Measurements from ENCODE around the gene RAB40C. TPM values are rescaled to one million over a fixed set of nuclear protein-coding genes. Genes with fewer than 3 reads are reported as not detected.
A peak's percentile ranks its signal among the peaks of the same experiment; 100 is the strongest.

The RAB40C gene
- total and polyA plus RNA-seq, 4 donors = 9.5 to 40.7 (median 18.7) TPM

GRCh38 chr16:561957-562938 lies 27.6 kb upstream of the RAB40C start:
- DNase-seq (no peak), ATAC-seq (ENCODE audit: low FRiP score) (no peak)
- Histone ChIP-seq H3K4me3 (ENCODE audit: low read length in 2 of 2) (no peak overlapping the region), H3K27ac (ENCODE audit: low read depth in 1 of 2, low read length in 2 of 2) (no peak overlapping the region), H3K9me3 (ENCODE audit: control insufficient read depth, low read length) (no peaks in the 10 kb centered on the region), H3K36me3 (ENCODE audit: control insufficient read depth in 1 of 2, insufficient read depth in 2 of 2, low read length in 1 of 2) (no peaks in the 10 kb centered on the region), H3K4me1 (ENCODE audit: control insufficient read depth in 1 of 2, insufficient read depth in 2 of 2, low read length in 2 of 2) (no peaks in the 10 kb centered on the region), H3K27me3 (ENCODE audit: control insufficient read depth in 1 of 2, insufficient read depth in 2 of 2, low read length in 1 of 2) (no peaks in the 10 kb centered on the region)
- 88% methylated on average over 43 of the region's 43 CpGs for WGBS, 2 donors
- intact Hi-C loops (cut with DNase I) = no loop called here

- H3K4me3 ChIP-seq (ENCODE audit: low read length in 2 of 2) = no peak overlapping the region
- no peaks in the 10 kb centered on the region for H3K9me3 ChIP-seq (ENCODE audit: control insufficient read depth, low read length)
- H3K36me3 ChIP-seq (ENCODE audit: control insufficient read depth in 1 of 2, insufficient read depth in 2 of 2, low read length in 1 of 2) = no peaks in the 10 kb centered on the region
- WGBS, 2 donors = 88 to 91% methylated on average over 30 of the region's 30 CpGs
- intact Hi-C loops (cut with DNase I) = no loop called here
- ATAC-seq (ENCODE audit: low FRiP score) (no peak), DNase-seq (no peak)
- no peaks in the 10 kb centered on the region for H3K27me3 ChIP-seq (ENCODE audit: control insufficient read depth in 1 of 2, insufficient read depth in 2 of 2, low read length in 1 of 2)
- H3K4me1 ChIP-seq (ENCODE audit: control insufficient read depth in 1 of 2, insufficient read depth in 2 of 2, low read length in 2 of 2) = no peaks in the 10 kb centered on the region
- H3K27ac ChIP-seq (ENCODE audit: low read depth in 1 of 2, low read length in 2 of 2) = no peak overlapping the region
Observed at GRCh38 chr16:563072-563644, 26.7 kb upstream of the RAB40C start.

GRCh38 chr16:564690-565418 lies 25.0 kb upstream of the RAB40C start:
- WGBS, 2 donors = 90 to 92% methylated on average over 42 of the region's 42 CpGs
- Histone ChIP-seq H3K9me3 (ENCODE audit: control insufficient read depth, low read length) (no peaks in the 10 kb centered on the region), H3K36me3 (ENCODE audit: control insufficient read depth in 1 of 2, insufficient read depth in 2 of 2, low read length in 1 of 2) (no peaks in the 10 kb centered on the region), H3K4me1 (ENCODE audit: control insufficient read depth in 1 of 2, insufficient read depth in 2 of 2, low read length in 2 of 2) (no peaks in the 10 kb centered on the region), H3K4me3 (ENCODE audit: low read length in 2 of 2) (no peak overlapping the region), H3K27me3 (ENCODE audit: control insufficient read depth in 1 of 2, insufficient read depth in 2 of 2, low read length in 1 of 2) (no peaks in the 10 kb centered on the region), H3K27ac (ENCODE audit: low read depth in 1 of 2, low read length in 2 of 2) (no peak overlapping the region)
- ATAC-seq (ENCODE audit: low FRiP score) = no peak
- intact Hi-C loops (cut with DNase I) = no loop called here
- no peak for DNase-seq

DNA sequence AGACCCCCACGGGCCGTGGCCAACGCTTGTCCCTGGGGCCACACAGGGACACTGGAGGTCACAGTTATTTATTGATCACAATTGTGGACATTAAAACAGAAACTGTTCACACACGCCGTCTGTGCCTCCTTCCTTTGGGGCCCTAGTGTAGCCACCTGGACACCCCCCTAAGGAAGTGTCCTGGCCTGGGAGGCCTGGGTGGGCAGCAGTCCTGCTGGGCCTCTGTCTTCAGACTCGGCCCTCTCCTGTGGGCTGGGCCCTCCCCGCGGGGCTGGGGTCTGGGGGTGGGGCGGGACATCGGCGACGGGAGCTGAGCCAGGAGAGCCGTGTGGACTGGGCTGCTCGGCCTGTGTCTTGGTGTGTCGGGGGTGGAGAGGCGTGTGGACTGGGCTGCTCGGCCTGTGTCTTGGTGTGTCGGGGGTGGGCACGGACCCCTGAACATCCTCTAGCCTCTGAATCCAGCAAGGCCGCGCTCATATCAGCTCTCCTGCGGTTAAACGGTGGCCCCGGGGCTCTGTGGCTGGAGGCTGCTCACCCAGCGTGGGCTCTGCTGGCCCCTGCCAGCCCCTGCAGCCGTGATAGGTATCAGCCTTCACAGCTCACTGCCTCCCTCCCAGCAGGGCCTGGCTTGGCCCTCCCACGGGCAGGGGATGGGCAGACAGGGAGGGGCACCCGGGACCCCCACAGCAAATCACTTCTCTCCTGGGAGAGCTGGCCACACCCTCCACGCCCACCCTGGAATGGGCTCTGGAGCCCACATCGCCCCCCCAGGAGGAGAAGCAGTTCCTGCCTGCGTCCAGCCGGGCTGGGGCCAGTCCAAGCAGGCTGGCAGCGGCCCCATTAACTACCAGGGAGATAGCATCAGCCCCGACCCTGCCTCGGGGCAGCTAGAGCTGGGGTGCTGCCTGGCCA lies 24.2 kb upstream of the RAB40C start:
- Histone ChIP-seq H3K4me1 (ENCODE audit: control insufficient read depth in 1 of 2, insufficient read depth in 2 of 2, low read length in 2 of 2) (no peaks in the 10 kb centered on the region), H3K36me3 (ENCODE audit: control insufficient read depth in 1 of 2, insufficient read depth in 2 of 2, low read length in 1 of 2) (no peaks in the 10 kb centered on the region), H3K27me3 (ENCODE audit: control insufficient read depth in 1 of 2, insufficient read depth in 2 of 2, low read length in 1 of 2) (no peaks in the 10 kb centered on the region), H3K27ac (ENCODE audit: low read depth in 1 of 2, low read length in 2 of 2) (no peak overlapping the region), H3K9me3 (ENCODE audit: control insufficient read depth, low read length) (no peaks in the 10 kb centered on the region), H3K4me3 (ENCODE audit: low read length in 2 of 2) (no peak overlapping the region)
- DNase-seq = no peak
- ATAC-seq (ENCODE audit: low FRiP score) = no peak
- intact Hi-C loops (cut with DNase I) = no loop called here
- 24 to 25% methylated on average over 30 to 35 of the region's 35 CpGs for WGBS, 2 donors

DNA sequence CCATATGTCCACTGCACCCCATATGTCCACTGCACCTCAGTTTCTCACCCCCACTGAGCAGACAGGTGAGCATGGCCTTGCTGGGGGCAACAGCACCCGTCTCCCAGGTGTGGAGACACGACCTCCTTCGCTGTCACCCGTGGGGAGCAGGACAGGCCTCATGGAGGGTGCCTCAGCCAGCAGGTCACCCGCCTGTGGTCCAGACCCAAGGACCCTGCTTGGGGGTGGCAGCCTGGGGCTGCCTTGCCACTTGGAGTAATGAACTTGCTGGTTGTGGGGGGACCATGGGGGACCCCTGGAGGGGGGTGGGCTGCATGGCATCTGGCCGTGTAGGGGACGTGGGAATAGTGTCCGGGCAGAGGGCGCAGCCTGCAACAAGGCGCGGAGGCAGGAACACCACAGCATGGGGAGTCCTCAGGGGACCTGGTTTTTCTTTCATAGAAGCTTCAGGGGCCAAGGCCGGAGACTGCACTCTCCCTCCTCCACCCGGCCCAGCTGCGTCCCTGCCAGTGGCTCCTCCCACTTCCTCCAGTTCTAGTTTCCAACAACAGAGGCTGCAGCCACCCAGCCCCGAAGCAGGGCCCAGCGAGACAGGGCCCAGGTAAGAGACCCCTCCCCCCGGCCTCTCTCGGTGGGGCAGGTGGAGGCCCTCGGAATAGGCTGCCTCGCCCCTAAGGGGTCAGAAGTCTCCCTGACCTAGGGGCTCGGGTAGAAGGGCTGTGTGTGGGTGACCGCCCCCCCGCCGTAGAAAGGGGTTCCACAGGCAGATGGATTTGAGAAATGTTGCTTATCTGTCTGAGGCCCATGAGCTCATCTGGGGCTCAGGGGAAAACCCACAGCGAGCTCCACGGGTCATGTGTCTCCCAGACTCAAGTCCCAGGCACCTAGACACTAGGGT lies 23.1 kb upstream of the RAB40C start, which contains the start of gene NHLRC4:
Gene NHLRC4 (plus strand): TSS at position 531 of the 898 bp plus-strand sequence. CDS start 1,043 bp downstream, outside the sequence.
- no peaks in the 10 kb centered on the region for H3K36me3 ChIP-seq (ENCODE audit: control insufficient read depth in 1 of 2, insufficient read depth in 2 of 2, low read length in 1 of 2)
- peak; percentile 44 for ATAC-seq (ENCODE audit: low FRiP score)
- H3K4me1 ChIP-seq (ENCODE audit: control insufficient read depth in 1 of 2, insufficient read depth in 2 of 2, low read length in 2 of 2) = no peaks in the 10 kb centered on the region
- H3K9me3 ChIP-seq (ENCODE audit: control insufficient read depth, low read length) = no peaks in the 10 kb centered on the region
- DNase-seq = peak in 1 of 2 donors; percentile 86
- H3K27me3 ChIP-seq (ENCODE audit: control insufficient read depth in 1 of 2, insufficient read depth in 2 of 2, low read length in 1 of 2) = no peaks in the 10 kb centered on the region
- H3K27ac ChIP-seq (ENCODE audit: low read depth in 1 of 2, low read length in 2 of 2) = no peak within 1 kb of the TSS
- no peak within 1 kb of the TSS for H3K4me3 ChIP-seq (ENCODE audit: low read length in 2 of 2)
- 27 to 34% methylated on average over 26 of the region's 26 CpGs for WGBS, 2 donors
- intact Hi-C loops (cut with DNase I) = no loop called here

DNA sequence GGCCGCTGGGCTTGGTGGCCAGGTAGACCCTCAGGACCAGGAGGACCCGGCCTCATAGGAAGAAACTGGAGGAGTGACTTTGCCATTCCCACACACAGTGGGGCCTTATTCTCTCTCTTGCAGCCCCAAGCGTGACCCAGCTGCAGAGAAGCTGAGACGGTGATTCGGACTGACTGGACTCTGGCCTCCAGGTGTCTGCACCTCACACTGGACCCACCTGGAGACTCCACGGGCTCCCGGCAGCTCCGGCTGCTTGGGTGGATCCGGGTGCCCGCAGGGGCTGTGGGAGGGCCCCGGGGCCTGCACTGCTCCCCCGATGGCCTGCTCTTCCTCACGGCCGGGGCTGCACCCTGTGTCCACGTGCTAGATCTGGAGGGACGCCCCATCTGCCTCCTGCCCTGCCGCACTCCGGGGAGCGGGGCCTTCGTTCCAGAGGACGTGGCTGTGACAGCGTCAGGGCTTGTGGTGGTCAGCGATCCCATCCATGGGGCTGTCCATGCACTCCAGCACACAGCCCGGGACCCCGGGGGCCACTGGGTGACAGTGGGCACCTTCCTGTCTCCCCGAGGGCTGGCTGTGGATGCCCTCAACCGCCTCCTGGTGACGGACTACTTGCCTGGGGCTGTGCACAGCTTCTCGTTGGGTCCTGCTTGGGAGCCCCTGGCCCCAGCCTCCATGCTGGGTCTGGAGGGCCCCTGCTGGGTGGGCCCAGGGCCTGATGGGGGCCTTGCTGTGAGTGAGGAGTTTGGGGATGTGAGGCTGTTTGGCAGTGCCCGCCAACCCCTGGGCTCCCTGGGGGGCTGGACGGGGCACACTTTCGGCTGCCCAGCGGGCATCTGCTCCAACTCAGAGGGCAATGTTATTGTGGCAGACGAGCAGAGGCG lies 22.3 kb upstream of the RAB40C start:
- no peak for ATAC-seq (ENCODE audit: low FRiP score)
- no peaks in the 10 kb centered on the region for H3K4me1 ChIP-seq (ENCODE audit: control insufficient read depth in 1 of 2, insufficient read depth in 2 of 2, low read length in 2 of 2)
- no peak for DNase-seq
- intact Hi-C loops (cut with DNase I) = no loop called here
- no peak overlapping the region for H3K4me3 ChIP-seq (ENCODE audit: low read length in 2 of 2)
- H3K27ac ChIP-seq (ENCODE audit: low read depth in 1 of 2, low read length in 2 of 2) = no peak overlapping the region
- H3K27me3 ChIP-seq (ENCODE audit: control insufficient read depth in 1 of 2, insufficient read depth in 2 of 2, low read length in 1 of 2) = no peaks in the 10 kb centered on the region
- H3K9me3 ChIP-seq (ENCODE audit: control insufficient read depth, low read length) = no peaks in the 10 kb centered on the region
- 90 to 92% methylated on average over 35 of the region's 35 CpGs for WGBS, 2 donors
- no peaks in the 10 kb centered on the region for H3K36me3 ChIP-seq (ENCODE audit: control insufficient read depth in 1 of 2, insufficient read depth in 2 of 2, low read length in 1 of 2)
